PC-9 (cell line): ENCODE data around the gene PSME4. TPM values are rescaled to one million over a fixed set of nuclear protein-coding genes. Genes with fewer than 3 reads are reported as not detected.

Experiments
- BruUV-seq: library from RNA; stranded (reverse); fragments of 400-500 nt; replicated peaks from 2 replicates; lab custom pipeline; 2021; lab: Mats Ljungman, UMichigan
- CTCF ChIA-PET: fragments of 300-600 bp; sonication (Branson Sonifier 250); formaldehyde crosslinking; loops from one replicate; lab custom pipeline; 2022; ENCODE audit warnings: antibody characterized with exemption; lab: Charles Lee
- POLR2A ChIA-PET: fragments of 300-600 bp; sonication (Branson Sonifier 250); formaldehyde crosslinking; loops from one replicate; lab custom pipeline; 2022; ENCODE audit warnings: antibody characterized with exemption; ENCODE audit not compliant: unreplicated experiment; lab: Charles Lee
- DNase-seq, 2 experiments: peaks; one replicate each; pipeline versions ENCODE4 v3.0.0 to v3.0.0-alpha.2; 2015 to 2022; ENCODE audit warnings: mixed read lengths in 1 of 2
- H2AFZ ChIP-seq: fragments of 200-600 bp; sonication (generic); 2 replicates; pipeline ENCODE4 v1.8.1; 2017; ENCODE audit warnings: antibody characterized with exemption
- H3F3A ChIP-seq: fragments of 200-600 bp; sonication (generic); 2 replicates; pipeline ENCODE4 v1.8.1; 2017; ENCODE audit warnings: antibody characterized with exemption, mild to moderate bottlenecking, low read depth; ENCODE audit not compliant: insufficient read depth
- H3K27ac ChIP-seq: fragments of 200-600 bp; sonication (generic); 2 replicates; pipeline ENCODE4 v1.6.1; 2016; ENCODE audit warnings: mixed run types
- H3K27me3 ChIP-seq: fragments of 200-600 bp; sonication (generic); 2 replicates; pipeline ENCODE4 v1.6.1; 2016; ENCODE audit warnings: low read depth, mixed run types; ENCODE audit not compliant: insufficient read depth
- H3K36me3 ChIP-seq: fragments of 200-600 bp; sonication (generic); 2 replicates; pipeline ENCODE4 v1.6.1; 2016; ENCODE audit warnings: low read depth, mixed run types
- H3K4me1 ChIP-seq: fragments of 200-600 bp; sonication (generic); replicated peaks from 2 replicates; pipeline ENCODE4 v1.6.1; 2016; ENCODE audit warnings: mixed run types; ENCODE audit not compliant: insufficient read depth
- H3K4me2 ChIP-seq: fragments of 200-600 bp; sonication (generic); 2 replicates; pipeline ENCODE4 v1.6.1; 2017; ENCODE audit warnings: mixed run types
- H3K4me3 ChIP-seq: fragments of 200-600 bp; sonication (generic); 2 replicates; pipeline ENCODE4 v1.6.1; 2016; ENCODE audit warnings: mixed run types
- H3K79me2 ChIP-seq: fragments of 200-600 bp; sonication (generic); 2 replicates; pipeline ENCODE4 v1.6.1; 2017; ENCODE audit warnings: low read depth, mixed run types
- H3K9me2 ChIP-seq: fragments of 200-600 bp; sonication (generic); 2 replicates; pipeline ENCODE4 v1.8.1; 2017; ENCODE audit warnings: mild to moderate bottlenecking; ENCODE audit not compliant: insufficient read depth
- H3K9me3 ChIP-seq: fragments of 200-600 bp; sonication (generic); 2 replicates; pipeline ENCODE4 v1.8.1; 2016; ENCODE audit warnings: low read depth; ENCODE audit not compliant: insufficient read depth
- H4K20me1 ChIP-seq: fragments of 200-600 bp; sonication (generic); 2 replicates; pipeline ENCODE4 v1.8.1; 2017; ENCODE audit not compliant: insufficient read depth
- CTCF ChIP-seq: fragments of 200-600 bp; sonication (generic); conservative IDR thresholded peaks from 2 replicates; pipeline ENCODE4 v1.6.1; 2017; ENCODE audit warnings: mixed run types, antibody characterized with exemption, mild to moderate bottlenecking, moderate library complexity
- EZH2 ChIP-seq: fragments of 200-600 bp; sonication (generic); IDR thresholded peaks from 2 replicates; pipeline ENCODE4 v1.8.0; 2017; ENCODE audit warnings: antibody characterized with exemption, low read depth
- intact Hi-C: fragments of 100-400 bp; cut with micrococcal nuclease; formaldehyde crosslinking; loops from one replicate; pipeline ENCODE4 v1.10.0; 2022; ENCODE audit not compliant: unreplicated experiment
- total RNA-seq: library from RNA; stranded (reverse); gene quantifications from 2 replicates; pipeline ENCODE4 v1.2.3, GENCODE V29; 2021

PSME4 gene
- total RNA-seq, 1 experiment from 2014 or later = 99.5 TPM

- TF ChIP-seq EZH2 = no peak
- no peak for TF ChIP-seq CTCF
- Histone ChIP-seq H3F3A (no peaks in the 10 kb centered on the region), H3K4me1 (no peaks in the 10 kb centered on the region), H3K4me3 (no peak overlapping the region), H3K9me3 (no peaks in the 10 kb centered on the region), H2AFZ (no peak overlapping the region), H3K9me2 (no peaks in the 10 kb centered on the region), H4K20me1 (no peaks in the 10 kb centered on the region), H3K27me3 (no peaks in the 10 kb centered on the region), H3K4me2 (no peak overlapping the region), H3K79me2 (no peaks in the 10 kb centered on the region), H3K27ac (no peak overlapping the region), H3K36me3 (no peaks in the 10 kb centered on the region)
- ChIA-PET POLR2A (interaction anchor here (0.6 to 0.7 kb wide), 2 partner anchors 163 to 475 kb away, joined by 3 read pairs; no protein-coding TSS in a partner anchor), CTCF (no interaction called here)
- no TSS peak for BruUV-seq
- DNase-seq = no peak
- intact Hi-C loops = no loop called here
Observed at GRCh38 chr2:53994818-53995808, 24.3 kb upstream of the PSME4 start.

GRCh38 chr2:53991948-53992347 lies 21.2 kb upstream of the PSME4 start:
- peaks cover 17% of the 10 kb centered on the region for H3K4me1 ChIP-seq
- no peak overlapping the region for H2AFZ ChIP-seq
- no peaks in the 10 kb centered on the region for H3K79me2 ChIP-seq
- DNase-seq = no peak
- BruUV-seq = no TSS peak
- no peak for TF ChIP-seq EZH2
- no peak for TF ChIP-seq CTCF
- H3K27ac ChIP-seq = no peak overlapping the region
- no peak overlapping the region for H3K4me2 ChIP-seq
- H3K9me3 ChIP-seq = no peaks in the 10 kb centered on the region
- H3K9me2 ChIP-seq = no peaks in the 10 kb centered on the region
- ChIA-PET CTCF (no interaction called here), POLR2A (no interaction called here)
- peaks cover 2% of the 10 kb centered on the region; the same call in 1 of the 2 replicates for H4K20me1 ChIP-seq
- no peaks in the 10 kb centered on the region for H3K27me3 ChIP-seq
- no peaks in the 10 kb centered on the region for H3K36me3 ChIP-seq
- H3K4me3 ChIP-seq = no peak overlapping the region
- intact Hi-C loops = no loop called here
- peaks cover 11% of the 10 kb centered on the region for H3F3A ChIP-seq

GRCh38 chr2:53989210-53989862 lies 18.5 kb upstream of the PSME4 start:
- Histone ChIP-seq H3K4me2 (no peak overlapping the region), H2AFZ (no peak overlapping the region), H3K79me2 (no peaks in the 10 kb centered on the region), H4K20me1 (peaks cover 2% of the 10 kb centered on the region; the same call in 1 of the 2 replicates), H3K9me3 (no peaks in the 10 kb centered on the region), H3K4me1 (peaks cover 26% of the 10 kb centered on the region), H3K9me2 (no peaks in the 10 kb centered on the region), H3K4me3 (no peak overlapping the region), H3K27ac (no peak overlapping the region), H3K27me3 (no peaks in the 10 kb centered on the region), H3K36me3 (no peaks in the 10 kb centered on the region), H3F3A (peaks cover 17% of the 10 kb centered on the region)
- no peak for DNase-seq
- TF ChIP-seq EZH2 (no peak), CTCF (no peak)
- CTCF ChIA-PET = no interaction called here
- BruUV-seq = no TSS peak
- POLR2A ChIA-PET = no interaction called here
- intact Hi-C loops = no loop called here
